Kasumi-1 (cell line): Measurements from ENCODE around the gene MRPL57.
"Not testable (repeated sequence)": the region's sequence is repeated elsewhere in the genome, so short reads cannot be mapped to it uniquely, and the experiment has no call there.

Experiments used
- DNase-seq, 2 experiments: peaks; one replicate each; lab custom pipeline; 2025; lab: John Stamatoyannopoulos, UW

The MRPL57 gene

DNA sequence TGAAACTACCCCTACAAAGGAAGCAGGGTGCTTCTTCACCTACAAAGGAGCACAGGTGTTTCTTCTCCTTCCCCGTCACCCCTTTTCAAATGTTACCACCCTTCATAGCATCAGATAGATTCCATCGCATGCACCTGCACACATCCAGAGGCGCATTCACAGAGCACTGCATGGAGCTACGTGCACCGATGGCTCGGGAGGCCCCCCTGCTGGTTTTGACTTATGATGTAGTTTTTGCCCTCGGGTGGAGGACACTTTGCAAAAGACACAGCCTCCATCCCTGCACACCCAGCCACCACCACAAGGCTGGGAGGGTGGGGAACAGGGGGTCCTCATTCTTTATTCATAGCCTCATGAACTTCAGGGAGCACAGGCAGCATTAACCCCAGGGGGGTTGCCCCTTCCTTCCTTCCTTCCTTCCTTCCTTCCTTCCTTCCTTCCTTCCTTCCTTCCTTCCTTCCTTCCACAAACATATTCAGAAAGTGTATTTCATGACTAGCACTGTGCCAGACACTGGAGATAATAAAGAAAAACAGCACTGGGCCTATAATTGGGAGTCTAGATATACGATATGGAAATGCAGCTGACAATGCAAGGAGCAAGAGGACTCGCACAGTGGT is 21.3 kb downstream of the MRPL57 start:
- not testable (repeated sequence) for DNase-seq

DNA sequence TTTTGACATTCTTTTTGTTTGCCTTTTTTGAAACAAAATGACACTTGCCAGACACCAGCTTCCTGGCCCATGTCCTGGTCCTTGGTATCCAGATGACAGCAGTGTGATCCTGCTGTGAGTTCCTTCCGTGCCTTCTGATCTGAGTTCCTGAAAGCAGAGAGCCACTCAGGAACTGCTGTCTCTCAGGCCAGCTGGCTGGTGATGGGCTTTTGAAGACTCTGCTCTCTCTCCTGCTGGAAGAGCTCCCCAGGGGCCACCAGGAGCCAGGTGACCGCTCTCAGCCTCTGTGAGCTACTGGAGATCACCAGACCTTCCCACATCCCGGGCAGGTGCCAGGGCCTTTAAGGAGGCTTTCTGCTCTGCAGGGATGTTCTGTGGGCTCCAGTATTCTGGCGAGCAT is 21.9 kb downstream of the MRPL57 start:
- DNase-seq: not testable (repeated sequence)

DNA sequence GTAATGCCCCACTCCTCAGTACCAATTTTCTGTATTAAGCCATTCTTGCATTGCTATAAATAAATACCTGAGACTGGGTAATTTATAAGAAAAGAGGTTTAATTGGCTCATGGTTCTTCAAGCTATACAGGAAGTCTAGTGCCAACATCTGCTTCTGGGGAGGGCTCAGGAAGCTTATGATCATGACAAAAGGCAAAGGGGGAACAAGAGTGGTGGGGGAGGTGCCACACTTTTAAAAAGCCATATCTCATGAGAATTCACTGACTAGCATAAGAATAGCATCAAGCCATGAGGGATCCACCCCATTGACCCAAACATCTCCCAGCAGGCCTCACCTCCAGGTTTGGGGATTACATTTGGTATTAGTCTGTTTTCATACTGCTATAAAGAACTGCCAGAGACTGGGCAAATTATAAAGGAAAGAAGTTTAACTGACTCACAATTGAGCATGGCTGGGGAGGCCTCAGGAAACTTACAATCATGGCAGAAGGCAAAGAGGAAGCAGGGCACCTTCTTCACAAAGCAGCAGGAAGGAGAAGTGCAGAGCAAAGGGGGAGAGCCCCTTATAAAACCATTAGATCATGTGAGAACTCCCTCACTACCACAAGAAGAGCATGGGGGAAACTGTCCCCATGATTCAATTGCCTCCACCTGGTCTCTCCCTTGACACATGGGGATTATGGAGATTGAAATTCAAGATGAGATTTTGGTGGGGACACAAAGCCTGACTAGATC is 25.2 kb downstream of the MRPL57 start:
- DNase-seq: not testable (repeated sequence)

GRCh38 chr13:21202767-21203531 is 26.5 kb downstream of the MRPL57 start:
- DNase-seq: no peak

GRCh38 chr13:21208652-21209154 is 32.2 kb downstream of the MRPL57 start:
- no peak for DNase-seq

GRCh38 chr13:21212138-21212775 is 35.8 kb downstream of the MRPL57 start:
- DNase-seq: no peak

- DNase-seq: not testable (repeated sequence)
Observed at GRCh38 chr13:21215419-21215818, 39.0 kb downstream of the MRPL57 start.

DNA sequence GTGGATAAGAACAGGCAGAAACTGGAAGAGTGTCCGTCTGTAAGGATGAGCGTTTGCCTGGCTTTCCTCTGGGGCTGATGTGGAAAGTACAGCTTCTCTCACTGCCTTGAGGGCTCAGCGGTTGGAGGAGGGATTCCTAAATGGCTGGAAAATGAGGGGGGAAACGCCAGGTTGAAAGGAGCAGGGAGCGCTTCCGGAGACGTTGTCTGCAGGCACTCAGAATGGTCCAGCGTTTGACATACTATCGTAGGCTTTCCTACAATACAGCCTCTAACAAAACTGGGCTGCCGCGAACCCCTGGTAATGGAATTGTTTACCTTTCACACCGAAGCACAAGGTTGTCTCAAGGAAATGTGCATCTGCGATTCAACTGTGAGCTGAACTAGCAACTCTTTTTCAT is 39.9 kb downstream of the MRPL57 start:
- DNase-seq: no peak

DNA sequence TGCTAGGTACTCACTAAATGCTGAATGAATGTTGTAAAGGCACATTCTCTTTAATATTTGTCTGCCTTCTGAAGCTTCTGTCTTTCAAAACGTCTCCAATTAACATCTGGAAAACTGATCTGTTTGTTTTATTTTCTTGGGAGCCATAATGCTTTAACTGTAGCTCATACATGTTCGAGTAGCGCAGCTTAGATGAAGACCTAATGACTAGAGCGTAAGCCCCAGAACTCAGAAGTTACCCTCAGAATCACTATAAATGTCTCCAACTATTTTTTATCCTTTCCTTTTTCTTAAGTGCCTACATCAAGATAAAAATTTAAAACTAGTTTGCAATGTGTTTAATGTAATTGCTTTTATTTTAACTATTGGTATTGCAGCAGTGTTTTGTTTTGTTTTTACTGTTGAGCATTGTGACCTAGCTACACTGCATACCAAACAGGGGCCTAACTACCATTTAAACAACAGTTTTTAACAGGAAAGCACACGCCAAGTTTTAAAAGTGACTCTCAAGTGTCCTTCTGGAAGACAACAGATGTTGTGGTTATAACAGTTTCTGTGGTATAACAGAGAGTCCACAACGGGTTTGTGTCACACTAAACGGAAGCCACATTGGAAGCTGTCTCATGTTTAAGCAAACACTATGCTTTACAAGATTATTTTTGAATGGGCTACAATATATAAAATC is 42.0 kb downstream of the MRPL57 start:
- DNase-seq: peak; percentile 53 to 79

- no peak for DNase-seq
Observed at GRCh38 chr13:21219036-21219381, 42.6 kb downstream of the MRPL57 start.

- DNase-seq: not testable (repeated sequence)
Observed at GRCh38 chr13:21219716-21220115, 43.3 kb downstream of the MRPL57 start.

- no peak for DNase-seq
Observed at GRCh38 chr13:21221268-21221667, 44.8 kb downstream of the MRPL57 start.

- DNase-seq: no peak
Observed at GRCh38 chr13:21225082-21225481, 48.6 kb downstream of the MRPL57 start.

GRCh38 chr13:21225841-21226581 is 49.6 kb downstream of the MRPL57 start:
- no peak for DNase-seq

GRCh38 chr13:21227917-21228316 is 51.5 kb downstream of the MRPL57 start:
- no peak for DNase-seq
